ENCODE measurements around the gene RGS9BP.

- TF ChIP-seq, protein P1, sequence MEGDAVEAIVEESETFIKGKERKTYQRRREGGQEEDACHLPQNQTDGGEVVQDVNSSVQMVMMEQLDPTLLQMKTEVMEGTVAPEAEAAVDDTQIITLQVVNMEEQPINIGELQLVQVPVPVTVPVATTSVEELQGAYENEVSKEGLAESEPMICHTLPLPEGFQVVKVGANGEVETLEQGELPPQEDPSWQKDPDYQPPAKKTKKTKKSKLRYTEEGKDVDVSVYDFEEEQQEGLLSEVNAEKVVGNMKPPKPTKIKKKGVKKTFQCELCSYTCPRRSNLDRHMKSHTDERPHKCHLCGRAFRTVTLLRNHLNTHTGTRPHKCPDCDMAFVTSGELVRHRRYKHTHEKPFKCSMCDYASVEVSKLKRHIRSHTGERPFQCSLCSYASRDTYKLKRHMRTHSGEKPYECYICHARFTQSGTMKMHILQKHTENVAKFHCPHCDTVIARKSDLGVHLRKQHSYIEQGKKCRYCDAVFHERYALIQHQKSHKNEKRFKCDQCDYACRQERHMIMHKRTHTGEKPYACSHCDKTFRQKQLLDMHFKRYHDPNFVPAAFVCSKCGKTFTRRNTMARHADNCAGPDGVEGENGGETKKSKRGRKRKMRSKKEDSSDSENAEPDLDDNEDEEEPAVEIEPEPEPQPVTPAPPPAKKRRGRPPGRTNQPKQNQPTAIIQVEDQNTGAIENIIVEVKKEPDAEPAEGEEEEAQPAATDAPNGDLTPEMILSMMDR (conservative IDR thresholded peaks at IDR 0.05; ENCODE audit: low read length) = no peak
- no peak for TF ChIP-seq EZH2phosphoT487 (IDR thresholded peaks at IDR 0.05; ENCODE audit: borderline replicate concordance)
These were observed 23.9 kb upstream of the RGS9BP start for GRCh38 chr19:32651729-32652140.
